ENCODE data around the gene GNAI3. TPM values are rescaled to one million over a fixed set of nuclear protein-coding genes. Genes with fewer than 3 reads are reported as not detected.

GNAI3 gene
- total and polyA plus RNA-seq, 4 donors, result 2.7 to 10.4 (median 6.5) TPM

DNA sequence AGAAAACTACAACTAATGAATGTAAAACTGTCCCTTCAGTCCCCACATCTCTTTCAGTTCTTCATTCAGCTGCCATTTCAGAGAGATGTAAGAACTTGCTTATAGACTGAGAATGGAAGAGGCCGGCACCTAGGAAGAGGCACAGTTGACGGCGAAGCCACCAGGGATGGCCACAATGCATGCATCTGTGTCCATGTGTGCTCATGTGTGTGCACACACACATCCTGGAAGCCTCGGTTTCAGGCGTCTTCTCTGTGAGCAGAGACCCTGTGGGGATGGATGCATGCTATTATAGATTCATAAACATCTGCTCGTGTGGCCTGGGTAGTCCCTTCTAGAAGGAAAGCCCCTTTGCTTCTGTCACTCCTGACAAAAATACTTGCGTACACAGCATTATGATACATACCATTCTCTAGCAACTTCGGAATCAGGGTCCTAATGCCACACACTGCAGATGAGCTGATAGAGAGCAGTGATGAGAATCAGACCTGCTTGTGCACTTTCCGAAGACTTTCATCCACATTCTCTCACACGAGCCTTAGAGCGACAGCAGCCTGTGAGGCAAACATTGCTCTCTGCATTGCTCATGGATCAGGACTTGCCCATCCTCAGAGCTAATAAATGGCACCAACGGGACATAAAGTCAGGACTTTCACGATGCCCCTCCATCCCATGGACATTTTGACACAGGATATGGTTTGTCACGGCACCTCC, 21.2 kb upstream of the GNAI3 start:
- H3K27ac ChIP-seq (ENCODE audit: low read depth in 1 of 2, low read length in 1 of 2), result no peak overlapping the region
- no peak for ATAC-seq (ENCODE audit: insufficient read depth, low FRiP score)
- DNase-seq, result no peak
- 74 to 81% methylated on average over 14 of the region's 14 CpGs for WGBS, 2 donors
- no peaks in the 10 kb centered on the region for H3K9me3 ChIP-seq (ENCODE audit: control insufficient read depth in 4 of 4, insufficient read depth in 3 of 4, low read length in 3 of 4)
- no peak overlapping the region for H3K9ac ChIP-seq (ENCODE audit: insufficient read depth in 1 of 2, low read length in 2 of 2)
- H3K36me3 ChIP-seq (ENCODE audit: control insufficient read depth in 4 of 4, insufficient read depth in 4 of 4, low read length in 4 of 4), result no peaks in the 10 kb centered on the region
- H3K27me3 ChIP-seq (ENCODE audit: control insufficient read depth in 3 of 3, insufficient read depth in 3 of 3, low read length in 2 of 3), result peaks cover 0 to 3% (median 0%) of the 10 kb centered on the region in 3 donors
- TF ChIP-seq, protein P1, sequence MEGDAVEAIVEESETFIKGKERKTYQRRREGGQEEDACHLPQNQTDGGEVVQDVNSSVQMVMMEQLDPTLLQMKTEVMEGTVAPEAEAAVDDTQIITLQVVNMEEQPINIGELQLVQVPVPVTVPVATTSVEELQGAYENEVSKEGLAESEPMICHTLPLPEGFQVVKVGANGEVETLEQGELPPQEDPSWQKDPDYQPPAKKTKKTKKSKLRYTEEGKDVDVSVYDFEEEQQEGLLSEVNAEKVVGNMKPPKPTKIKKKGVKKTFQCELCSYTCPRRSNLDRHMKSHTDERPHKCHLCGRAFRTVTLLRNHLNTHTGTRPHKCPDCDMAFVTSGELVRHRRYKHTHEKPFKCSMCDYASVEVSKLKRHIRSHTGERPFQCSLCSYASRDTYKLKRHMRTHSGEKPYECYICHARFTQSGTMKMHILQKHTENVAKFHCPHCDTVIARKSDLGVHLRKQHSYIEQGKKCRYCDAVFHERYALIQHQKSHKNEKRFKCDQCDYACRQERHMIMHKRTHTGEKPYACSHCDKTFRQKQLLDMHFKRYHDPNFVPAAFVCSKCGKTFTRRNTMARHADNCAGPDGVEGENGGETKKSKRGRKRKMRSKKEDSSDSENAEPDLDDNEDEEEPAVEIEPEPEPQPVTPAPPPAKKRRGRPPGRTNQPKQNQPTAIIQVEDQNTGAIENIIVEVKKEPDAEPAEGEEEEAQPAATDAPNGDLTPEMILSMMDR (IDR thresholded peaks at IDR 0.05; ENCODE audit: control extremely low read depth, extremely low read depth), result no peak
- no peak overlapping the region for H3K4me3 ChIP-seq
- peaks cover 0 to 19% (median 12%) of the 10 kb centered on the region in 5 donors for H3K4me1 ChIP-seq (ENCODE audit: control insufficient read depth in 5 of 5, insufficient read depth in 5 of 5, low read length in 5 of 5)

DNA sequence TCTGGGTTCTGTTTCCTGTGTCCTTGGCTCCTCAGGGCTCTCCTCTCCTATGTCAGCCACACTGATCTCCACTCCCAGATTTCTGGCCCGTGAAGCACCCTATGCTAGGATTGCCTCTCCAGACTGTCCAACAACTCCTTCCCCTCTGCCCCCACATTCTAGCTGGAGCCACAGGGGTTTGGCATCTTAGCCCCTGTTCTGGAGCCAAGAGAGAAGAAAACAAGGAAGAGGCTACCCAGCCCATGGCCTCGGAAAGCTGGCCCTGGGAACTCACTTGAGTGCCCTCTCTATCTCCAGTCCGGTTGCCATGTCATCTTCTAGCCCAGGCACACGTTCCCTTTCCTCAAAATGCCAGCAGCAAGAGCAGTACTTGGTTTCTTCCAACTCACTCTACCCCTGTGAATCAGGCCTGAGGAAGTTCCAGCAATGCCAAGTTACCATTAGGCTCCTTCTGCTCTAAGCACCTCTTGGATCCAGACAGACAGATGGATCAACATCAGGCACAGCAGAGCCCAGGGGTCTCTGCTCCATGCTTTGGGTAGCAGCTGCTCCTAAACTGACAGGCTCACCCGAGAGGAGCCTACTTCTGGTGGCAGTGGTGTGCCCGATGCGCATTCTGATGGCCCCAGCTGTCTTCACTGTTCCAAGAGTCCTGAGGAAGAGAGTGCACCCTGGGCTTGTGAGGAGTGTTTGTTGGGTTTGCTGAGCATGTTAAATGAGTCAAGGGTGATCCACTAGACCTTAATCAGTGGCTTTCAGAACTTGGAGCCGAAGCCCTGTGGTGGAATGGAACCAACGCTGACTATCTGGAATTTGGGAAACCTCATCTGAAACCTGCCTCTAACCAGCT, 20.3 kb upstream of the GNAI3 start:
- Histone ChIP-seq H3K9me3 (ENCODE audit: control insufficient read depth in 4 of 4, insufficient read depth in 3 of 4, low read length in 3 of 4) (no peaks in the 10 kb centered on the region), H3K9ac (ENCODE audit: insufficient read depth in 1 of 2, low read length in 2 of 2) (no peak overlapping the region), H3K36me3 (ENCODE audit: control insufficient read depth in 4 of 4, insufficient read depth in 4 of 4, low read length in 4 of 4) (no peaks in the 10 kb centered on the region), H3K4me3 (no peak overlapping the region), H3K4me1 (ENCODE audit: control insufficient read depth in 5 of 5, insufficient read depth in 5 of 5, low read length in 5 of 5) (peaks cover 0 to 25% (median 12%) of the 10 kb centered on the region in 5 donors), H3K27me3 (ENCODE audit: control insufficient read depth in 3 of 3, insufficient read depth in 3 of 3, low read length in 2 of 3) (no peaks in the 10 kb centered on the region), H3K27ac (ENCODE audit: low read depth in 1 of 2, low read length in 1 of 2) (no peak overlapping the region)
- ATAC-seq (ENCODE audit: insufficient read depth, low FRiP score) (no peak), DNase-seq (no peak)
- TF ChIP-seq, protein P1 (IDR thresholded peaks at IDR 0.05; ENCODE audit: control extremely low read depth, extremely low read depth), result no peak
- WGBS, 2 donors, result 81 to 90% methylated on average over 9 of the region's 9 CpGs

DNA sequence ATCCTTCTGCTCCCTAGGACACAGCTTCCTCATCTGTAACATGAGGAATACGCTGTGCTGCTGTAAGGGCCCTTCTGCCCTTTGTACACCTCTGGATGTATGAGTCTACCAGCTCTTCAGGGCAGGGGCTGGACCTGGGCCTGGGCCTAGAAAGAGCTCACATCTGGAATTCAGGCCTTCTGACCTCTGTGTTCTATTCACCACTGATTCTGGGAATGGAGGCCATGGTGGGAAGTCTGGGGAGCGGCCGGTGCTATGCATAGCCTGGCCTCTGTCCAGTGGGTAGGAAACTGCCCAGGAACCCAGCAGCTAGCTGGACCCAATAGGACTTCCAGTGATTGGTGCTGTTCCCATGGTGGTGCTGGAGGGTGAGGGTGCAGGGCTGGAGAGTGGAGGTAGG, 19.7 kb upstream of the GNAI3 start:
- H3K4me1 ChIP-seq (ENCODE audit: control insufficient read depth in 5 of 5, insufficient read depth in 5 of 5, low read length in 5 of 5), result peaks cover 0 to 25% (median 12%) of the 10 kb centered on the region in 5 donors
- no peak overlapping the region for H3K4me3 ChIP-seq
- no peaks in the 10 kb centered on the region for H3K27me3 ChIP-seq (ENCODE audit: control insufficient read depth in 3 of 3, insufficient read depth in 3 of 3, low read length in 2 of 3)
- no peak overlapping the region for H3K9ac ChIP-seq (ENCODE audit: insufficient read depth in 1 of 2, low read length in 2 of 2)
- DNase-seq (no peak), ATAC-seq (ENCODE audit: insufficient read depth, low FRiP score) (no peak)
- H3K36me3 ChIP-seq (ENCODE audit: control insufficient read depth in 4 of 4, insufficient read depth in 4 of 4, low read length in 4 of 4), result no peaks in the 10 kb centered on the region
- H3K27ac ChIP-seq (ENCODE audit: low read depth in 1 of 2, low read length in 1 of 2), result no peak overlapping the region
- WGBS, 2 donors, result 89 to 98% methylated on average over 3 of the region's 3 CpGs
- TF ChIP-seq, protein P1 (IDR thresholded peaks at IDR 0.05; ENCODE audit: control extremely low read depth, extremely low read depth), result no peak
- H3K9me3 ChIP-seq (ENCODE audit: control insufficient read depth in 4 of 4, insufficient read depth in 3 of 4, low read length in 3 of 4), result no peaks in the 10 kb centered on the region

Data from lung (tissue), 12 donors.